ENCODE data around the gene AKR1A1. TPM values are rescaled to one million over a fixed set of nuclear protein-coding genes. Genes with fewer than 3 reads are reported as not detected.

The AKR1A1 gene
- total RNA-seq = 167 TPM
- long read RNA-seq, transcript AKR1A1-201 (9 exons, 1,166 nt) = major isoform, 67 of 124 reads
- long read RNA-seq, transcript AKR1A1-214 (10 exons, 1,360 nt) = minor isoform, 5 of 124 reads
- long read RNA-seq, transcript AKR1A1-202 (10 exons, 1,818 nt) = minor isoform, 24 of 124 reads
- long read RNA-seq, partial matches to known transcripts = 11 of 124 reads
- long read RNA-seq, other reads (novel, unspliced or antisense) = 16 of 124 reads

GRCh38 chr1:45550401-45551351, at the start of gene AKR1A1:
AKR1A1 (plus strand) TSS chr1:45550826; CDS start chr1:45561795, 10,969 bp downstream.
- DNase-seq (peak; percentile 96), ATAC-seq (peak; percentile 99)
- H3K4me1 ChIP-seq = peaks cover 20% of the 10 kb centered on the region
- peaks cover 10% of the 10 kb centered on the region for H3K36me3 ChIP-seq
- intact Hi-C loops (cut with DNase I) = no loop called here
- no peaks in the 10 kb centered on the region for H3K27me3 ChIP-seq
- H3K9me3 ChIP-seq = no peaks in the 10 kb centered on the region
- peak within 1 kb of the TSS; percentile 77 for H3K4me3 ChIP-seq
- H3K27ac ChIP-seq = peak within 1 kb of the TSS; percentile 91
- no peak for TF ChIP-seq CTCF (IDR thresholded peaks at IDR 0.05)

- Histone ChIP-seq H3K4me1 (peaks cover 12% of the 10 kb centered on the region), H3K27me3 (no peaks in the 10 kb centered on the region), H3K9me3 (no peaks in the 10 kb centered on the region), H3K4me3 (no peak overlapping the region), H3K27ac (no peak overlapping the region), H3K36me3 (no peaks in the 10 kb centered on the region)
- DNase-seq = no peak
- TF ChIP-seq CTCF (IDR thresholded peaks at IDR 0.05) = no peak
- intact Hi-C loops (cut with DNase I) = no loop called here
- no peak for ATAC-seq
These were observed 49.1 kb upstream of the AKR1A1 start for GRCh38 chr1:45501505-45501859.

GRCh38 chr1:45503462-45504360, 46.9 kb upstream of the AKR1A1 start:
- H3K27me3 ChIP-seq = no peaks in the 10 kb centered on the region
- ATAC-seq (no peak), DNase-seq (no peak)
- TF ChIP-seq CTCF (IDR thresholded peaks at IDR 0.05) = no peak
- H3K9me3 ChIP-seq = no peaks in the 10 kb centered on the region
- peaks cover 13% of the 10 kb centered on the region for H3K4me1 ChIP-seq
- intact Hi-C loops (cut with DNase I) = no loop called here
- H3K27ac ChIP-seq = no peak overlapping the region
- no peak overlapping the region for H3K4me3 ChIP-seq
- peaks cover 7% of the 10 kb centered on the region for H3K36me3 ChIP-seq

- Histone ChIP-seq H3K36me3 (peaks cover 40% of the 10 kb centered on the region), H3K27me3 (no peaks in the 10 kb centered on the region), H3K9me3 (no peaks in the 10 kb centered on the region), H3K4me3 (no peak overlapping the region), H3K4me1 (peaks cover 5% of the 10 kb centered on the region), H3K27ac (no peak overlapping the region)
- intact Hi-C loops (cut with DNase I) = no loop called here
- ATAC-seq = peak; percentile 8
- no peak for TF ChIP-seq CTCF (IDR thresholded peaks at IDR 0.05)
- no peak for DNase-seq
These were observed 43.4 kb upstream of the AKR1A1 start for GRCh38 chr1:45507195-45507594.

- no peak for ATAC-seq
These were observed 42.7 kb upstream of the AKR1A1 start for GRCh38 chr1:45507893-45508292.

More at GRCh38 chr1:45507893-45508292, 42.7 kb upstream of the AKR1A1 start:
- peaks cover 47% of the 10 kb centered on the region for H3K36me3 ChIP-seq
- H3K4me1 ChIP-seq = peaks cover 7% of the 10 kb centered on the region
- no peak for TF ChIP-seq CTCF (IDR thresholded peaks at IDR 0.05)
- no peak overlapping the region for H3K4me3 ChIP-seq
- intact Hi-C loops (cut with DNase I) = no loop called here
- H3K27me3 ChIP-seq = no peaks in the 10 kb centered on the region
- no peaks in the 10 kb centered on the region for H3K9me3 ChIP-seq
- DNase-seq = no peak
- H3K27ac ChIP-seq = no peak overlapping the region
